ENCODE results near the gene CLBA1.
"Not testable (repeated sequence)": the region's sequence is repeated elsewhere in the genome, so short reads cannot be mapped to it uniquely, and the experiment has no call there.

CLBA1 gene

GRCh38 chr14:104945266-104945665 lies 40.3 kb upstream of the CLBA1 start:
- H3K9me3 ChIP-seq (ENCODE audit: insufficient read depth, low read length); H2AFZ ChIP-seq (ENCODE audit: low read depth, low read length); H3K27ac ChIP-seq (ENCODE audit: low read length); H3K9ac ChIP-seq (ENCODE audit: low read length); H3K4me2 ChIP-seq (ENCODE audit: low read length); H3K4me1 ChIP-seq (ENCODE audit: low read length); H3K79me2 ChIP-seq (ENCODE audit: low read length); H3K36me3 ChIP-seq (replicated peaks; ENCODE audit: low read depth, low read length); H3K27me3 ChIP-seq (ENCODE audit: low read depth, low read length); H3K4me3 ChIP-seq (ENCODE audit: low read length); H4K20me1 ChIP-seq (ENCODE audit: insufficient read depth, low read length): not testable (repeated sequence)

GRCh38 chr14:104945986-104946965 lies 39.3 kb upstream of the CLBA1 start:
- H3K9ac ChIP-seq (ENCODE audit: low read length); H3K36me3 ChIP-seq (replicated peaks; ENCODE audit: low read depth, low read length); H3K9me3 ChIP-seq (ENCODE audit: insufficient read depth, low read length); H3K27ac ChIP-seq (ENCODE audit: low read length); H4K20me1 ChIP-seq (ENCODE audit: insufficient read depth, low read length); H2AFZ ChIP-seq (ENCODE audit: low read depth, low read length); H3K27me3 ChIP-seq (ENCODE audit: low read depth, low read length); H3K4me1 ChIP-seq (ENCODE audit: low read length); H3K4me2 ChIP-seq (ENCODE audit: low read length); H3K4me3 ChIP-seq (ENCODE audit: low read length); H3K79me2 ChIP-seq (ENCODE audit: low read length): not testable (repeated sequence)

- H3K27ac ChIP-seq (ENCODE audit: low read length); H3K27me3 ChIP-seq (ENCODE audit: low read depth, low read length); H3K9me3 ChIP-seq (ENCODE audit: insufficient read depth, low read length); H2AFZ ChIP-seq (ENCODE audit: low read depth, low read length); H3K4me1 ChIP-seq (ENCODE audit: low read length); H3K4me3 ChIP-seq (ENCODE audit: low read length); H3K4me2 ChIP-seq (ENCODE audit: low read length); H3K79me2 ChIP-seq (ENCODE audit: low read length); H4K20me1 ChIP-seq (ENCODE audit: insufficient read depth, low read length); H3K9ac ChIP-seq (ENCODE audit: low read length); H3K36me3 ChIP-seq (replicated peaks; ENCODE audit: low read depth, low read length): not testable (repeated sequence)
Measured at GRCh38 chr14:104947201-104947600, 38.4 kb upstream of the CLBA1 start.

- H3K9me3 ChIP-seq (ENCODE audit: insufficient read depth, low read length); H3K4me1 ChIP-seq (ENCODE audit: low read length); H3K79me2 ChIP-seq (ENCODE audit: low read length); H3K36me3 ChIP-seq (replicated peaks; ENCODE audit: low read depth, low read length); H3K4me2 ChIP-seq (ENCODE audit: low read length); H4K20me1 ChIP-seq (ENCODE audit: insufficient read depth, low read length); H3K9ac ChIP-seq (ENCODE audit: low read length); H3K27ac ChIP-seq (ENCODE audit: low read length); H3K4me3 ChIP-seq (ENCODE audit: low read length); H2AFZ ChIP-seq (ENCODE audit: low read depth, low read length); H3K27me3 ChIP-seq (ENCODE audit: low read depth, low read length): not testable (repeated sequence)
Measured at GRCh38 chr14:104947881-104948735, 37.5 kb upstream of the CLBA1 start.

GRCh38 chr14:104948736-104949031 lies 36.9 kb upstream of the CLBA1 start:
- Histone ChIP-seq H3K36me3 (replicated peaks; ENCODE audit: low read depth, low read length) (no peaks in the 10 kb centered on the region), H3K9me3 (ENCODE audit: insufficient read depth, low read length) (no peaks in the 10 kb centered on the region), H2AFZ (ENCODE audit: low read depth, low read length) (no peak overlapping the region), H3K9ac (ENCODE audit: low read length) (no peak overlapping the region), H3K79me2 (ENCODE audit: low read length) (no peaks in the 10 kb centered on the region), H4K20me1 (ENCODE audit: insufficient read depth, low read length) (no peaks in the 10 kb centered on the region), H3K27me3 (ENCODE audit: low read depth, low read length) (no peaks in the 10 kb centered on the region), H3K4me1 (ENCODE audit: low read length) (no peaks in the 10 kb centered on the region), H3K4me2 (ENCODE audit: low read length) (no peak overlapping the region), H3K4me3 (ENCODE audit: low read length) (no peak overlapping the region), H3K27ac (ENCODE audit: low read length) (no peak overlapping the region)
- TF ChIP-seq CTCF (IDR thresholded peaks at IDR 0.05; ENCODE audit: low read depth, low read length), result no peak
- TF ChIP-seq EZH2phosphoT487 (IDR thresholded peaks at IDR 0.05; ENCODE audit: low read depth), result no peak

GRCh38 chr14:104949406-104949955 lies 36.1 kb upstream of the CLBA1 start:
- H3K4me3 ChIP-seq (ENCODE audit: low read length); H3K4me2 ChIP-seq (ENCODE audit: low read length); H3K9ac ChIP-seq (ENCODE audit: low read length); H2AFZ ChIP-seq (ENCODE audit: low read depth, low read length); H3K36me3 ChIP-seq (replicated peaks; ENCODE audit: low read depth, low read length); H3K9me3 ChIP-seq (ENCODE audit: insufficient read depth, low read length); H3K79me2 ChIP-seq (ENCODE audit: low read length); H3K27me3 ChIP-seq (ENCODE audit: low read depth, low read length); H4K20me1 ChIP-seq (ENCODE audit: insufficient read depth, low read length); H3K27ac ChIP-seq (ENCODE audit: low read length); H3K4me1 ChIP-seq (ENCODE audit: low read length): not testable (repeated sequence)
